Measurements from ENCODE around the gene TMEM170B.
A peak's percentile ranks its signal among the peaks of the same experiment; 100 is the strongest.

Gene TMEM170B

DNA sequence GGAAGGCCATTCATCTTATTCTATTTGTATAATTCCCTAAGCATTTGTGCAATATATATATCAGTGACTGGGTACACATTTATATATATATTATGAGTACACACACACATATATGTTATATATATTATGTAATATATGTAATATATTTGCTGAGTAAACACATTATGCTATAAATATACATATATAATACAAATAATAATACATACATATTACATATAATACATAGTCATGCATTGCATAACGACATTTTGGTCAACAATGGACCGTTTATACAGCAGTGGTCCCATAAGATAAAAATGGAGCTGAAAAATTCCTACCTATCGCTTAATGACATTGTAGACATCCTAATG, 11.4 kb upstream of the TMEM170B start:
- Histone ChIP-seq H3K27me3 (ENCODE audit: insufficient read depth, low read length) (no peaks in the 10 kb centered on the region), H2AFZ (ENCODE audit: insufficient read depth, low read length, poor library complexity) (no peak overlapping the region), H4K8ac (ENCODE audit: low read depth, low read length) (no peak overlapping the region), H3K9me3 (ENCODE audit: insufficient read depth, low read depth, low read length) (no peaks in the 10 kb centered on the region), H3K4me1 (ENCODE audit: control insufficient read depth in 1 of 2, insufficient read depth in 2 of 2, low read length in 2 of 2) (peaks cover under 1% of the 10 kb centered on the region in 2 experiments), H3K4ac (ENCODE audit: low read depth, low read length) (no peak overlapping the region), H3K4me2 (ENCODE audit: low read length) (no peak overlapping the region), H3K79me2 (ENCODE audit: control insufficient read depth, insufficient read depth, low read length, poor library complexity) (no peaks in the 10 kb centered on the region), H3K36me3 (ENCODE audit: control insufficient read depth in 1 of 2, insufficient read depth in 2 of 2, low read length in 2 of 2) (no peaks in the 10 kb centered on the region), H2AK5ac (ENCODE audit: low read length) (no peak overlapping the region), H2BK12ac (ENCODE audit: low read length) (no peak overlapping the region), H3K27ac (ENCODE audit: low read depth, low read length) (no peak overlapping the region), H3K4me3 (ENCODE audit: low read depth, low read length) (no peak overlapping the region), H2BK5ac (ENCODE audit: low read depth, low read length, poor library complexity) (no peak overlapping the region), H4K12ac (ENCODE audit: low read depth, low read length) (no peak overlapping the region), H3K18ac (ENCODE audit: low read length) (no peak overlapping the region), H3K14ac (ENCODE audit: low read length) (no peak overlapping the region), H3K9ac (ENCODE audit: low read length) (no peak overlapping the region), H2BK120ac (ENCODE audit: insufficient read depth, low read length, poor library complexity) (no peak overlapping the region), H4K91ac (ENCODE audit: low read depth, low read length) (no peak overlapping the region), H3K79me1 (ENCODE audit: low read length) (no peaks in the 10 kb centered on the region), H3K23ac (ENCODE audit: low read length) (no peak overlapping the region)
- no peak for DNase-seq
- no CpG with 5 or more reads among the region's 3 CpGs for WGBS (ENCODE audit: extremely low coverage, insufficient coverage, insufficient read length)

DNA sequence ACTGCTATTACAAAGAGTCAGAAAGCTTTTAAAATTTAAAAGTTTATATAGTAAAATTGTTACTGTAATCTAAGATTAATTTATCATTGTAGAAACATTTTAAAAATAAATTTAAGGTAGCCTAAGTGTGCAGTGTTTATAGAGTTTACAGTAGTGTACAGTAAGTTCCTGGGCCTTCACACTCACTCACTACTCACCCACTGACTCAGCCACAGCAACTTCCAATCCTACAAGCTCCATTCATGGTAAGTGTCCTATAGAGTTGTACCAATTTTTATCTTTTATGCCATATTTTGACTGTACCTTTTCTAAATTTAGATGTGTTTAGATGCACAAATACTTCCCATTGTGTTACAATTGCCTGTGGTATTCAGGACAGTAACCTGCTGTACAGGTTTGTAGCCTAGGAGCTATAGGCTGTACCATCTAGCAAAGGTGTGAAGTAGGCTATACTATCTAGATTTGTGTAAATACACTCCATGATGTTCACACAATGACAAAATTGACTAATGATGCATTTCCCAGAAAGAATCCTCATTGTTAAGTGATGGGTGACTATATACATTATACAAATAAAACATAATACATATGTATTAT, 10.2 kb upstream of the TMEM170B start:
- Histone ChIP-seq H3K23ac (ENCODE audit: low read length) (no peak overlapping the region), H2BK5ac (ENCODE audit: low read depth, low read length, poor library complexity) (no peak overlapping the region), H4K8ac (ENCODE audit: low read depth, low read length) (no peak overlapping the region), H3K9me3 (ENCODE audit: insufficient read depth, low read depth, low read length) (no peaks in the 10 kb centered on the region), H3K4me3 (ENCODE audit: low read depth, low read length) (no peak overlapping the region), H2BK12ac (ENCODE audit: low read length) (no peak overlapping the region), H3K79me1 (ENCODE audit: low read length) (peaks cover 2% of the 10 kb centered on the region), H3K4me2 (ENCODE audit: low read length) (no peak overlapping the region), H4K12ac (ENCODE audit: low read depth, low read length) (no peak overlapping the region), H3K79me2 (ENCODE audit: control insufficient read depth, insufficient read depth, low read length, poor library complexity) (no peaks in the 10 kb centered on the region), H4K91ac (ENCODE audit: low read depth, low read length) (no peak overlapping the region), H2AK5ac (ENCODE audit: low read length) (no peak overlapping the region), H3K27ac (ENCODE audit: low read depth, low read length) (no peak overlapping the region), H2BK120ac (ENCODE audit: insufficient read depth, low read length, poor library complexity) (no peak overlapping the region), H3K4ac (ENCODE audit: low read depth, low read length) (no peak overlapping the region), H3K9ac (ENCODE audit: low read length) (no peak overlapping the region), H3K14ac (ENCODE audit: low read length) (no peak overlapping the region), H2AFZ (ENCODE audit: insufficient read depth, low read length, poor library complexity) (no peak overlapping the region), H3K36me3 (ENCODE audit: control insufficient read depth in 1 of 2, insufficient read depth in 2 of 2, low read length in 2 of 2) (no peaks in the 10 kb centered on the region), H3K4me1 (ENCODE audit: control insufficient read depth in 1 of 2, insufficient read depth in 2 of 2, low read length in 2 of 2) (peaks cover 3 to 4% of the 10 kb centered on the region in 2 experiments), H3K27me3 (ENCODE audit: insufficient read depth, low read length) (no peaks in the 10 kb centered on the region), H3K18ac (ENCODE audit: low read length) (no peak overlapping the region)
- DNase-seq, result peak in 1 of 2 donors; percentile 65

DNA sequence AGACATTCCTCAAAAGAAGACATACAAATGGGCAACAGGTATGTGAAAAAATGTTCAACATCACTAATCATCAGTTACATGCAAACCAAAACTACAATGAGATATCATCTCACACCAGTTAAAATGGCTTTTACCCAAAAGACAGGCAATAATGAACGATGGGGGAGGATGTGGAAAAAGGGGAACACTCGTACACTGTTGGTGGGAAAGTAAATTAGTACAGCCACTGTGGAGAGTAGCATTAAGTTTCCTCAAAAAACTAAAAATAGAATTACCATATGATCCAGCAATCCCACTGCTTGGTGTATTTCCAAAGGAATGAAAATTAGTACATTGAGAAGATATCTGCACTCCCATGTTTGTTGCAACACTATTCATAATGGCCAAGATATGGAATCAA, 8.6 kb upstream of the TMEM170B start:
- H3K9ac ChIP-seq (ENCODE audit: low read length), result no peak overlapping the region
- H2BK120ac ChIP-seq (ENCODE audit: insufficient read depth, low read length, poor library complexity), result no peak overlapping the region
- no peak overlapping the region for H2AK5ac ChIP-seq (ENCODE audit: low read length)
- no peak overlapping the region for H3K4me3 ChIP-seq (ENCODE audit: low read depth, low read length)
- no peaks in the 10 kb centered on the region for H3K9me3 ChIP-seq (ENCODE audit: insufficient read depth, low read depth, low read length)
- no peak overlapping the region for H3K4ac ChIP-seq (ENCODE audit: low read depth, low read length)
- H4K8ac ChIP-seq (ENCODE audit: low read depth, low read length), result no peak overlapping the region
- H3K18ac ChIP-seq (ENCODE audit: low read length), result no peak overlapping the region
- no peak overlapping the region for H2BK5ac ChIP-seq (ENCODE audit: low read depth, low read length, poor library complexity)
- no peaks in the 10 kb centered on the region for H3K79me2 ChIP-seq (ENCODE audit: control insufficient read depth, insufficient read depth, low read length, poor library complexity)
- H2AFZ ChIP-seq (ENCODE audit: insufficient read depth, low read length, poor library complexity), result no peak overlapping the region
- WGBS (ENCODE audit: extremely low coverage, insufficient coverage, insufficient read length), result no CpG with 5 or more reads among the region's 2 CpGs
- H3K27ac ChIP-seq (ENCODE audit: low read depth, low read length), result no peak overlapping the region
- H2BK12ac ChIP-seq (ENCODE audit: low read length), result no peak overlapping the region
- no peak overlapping the region for H3K14ac ChIP-seq (ENCODE audit: low read length)
- peaks cover 3 to 6% of the 10 kb centered on the region in 2 experiments for H3K4me1 ChIP-seq (ENCODE audit: control insufficient read depth in 1 of 2, insufficient read depth in 2 of 2, low read length in 2 of 2)
- no peak overlapping the region for H3K23ac ChIP-seq (ENCODE audit: low read length)
- DNase-seq, result no peak
- no peak overlapping the region for H3K4me2 ChIP-seq (ENCODE audit: low read length)
- H3K79me1 ChIP-seq (ENCODE audit: low read length), result peaks cover 2% of the 10 kb centered on the region
- H3K27me3 ChIP-seq (ENCODE audit: insufficient read depth, low read length), result no peaks in the 10 kb centered on the region
- H4K12ac ChIP-seq (ENCODE audit: low read depth, low read length), result no peak overlapping the region
- no peak overlapping the region for H4K91ac ChIP-seq (ENCODE audit: low read depth, low read length)
- no peaks in the 10 kb centered on the region for H3K36me3 ChIP-seq (ENCODE audit: control insufficient read depth in 1 of 2, insufficient read depth in 2 of 2, low read length in 2 of 2)

GRCh38 chr6:11532097-11532496, 5.5 kb upstream of the TMEM170B start:
- Histone ChIP-seq H2BK120ac (ENCODE audit: insufficient read depth, low read length, poor library complexity) (no peak overlapping the region), H2BK12ac (ENCODE audit: low read length) (no peak overlapping the region)

More at GRCh38 chr6:11532097-11532496, 5.5 kb upstream of the TMEM170B start:
- Histone ChIP-seq H3K79me1 (ENCODE audit: low read length) (peaks cover 2% of the 10 kb centered on the region), H2AFZ (ENCODE audit: insufficient read depth, low read length, poor library complexity) (no peak overlapping the region), H3K27ac (ENCODE audit: low read depth, low read length) (no peak overlapping the region), H3K4me2 (ENCODE audit: low read length) (no peak overlapping the region), H4K12ac (ENCODE audit: low read depth, low read length) (no peak overlapping the region), H3K18ac (ENCODE audit: low read length) (no peak overlapping the region), H3K27me3 (ENCODE audit: insufficient read depth, low read length) (no peaks in the 10 kb centered on the region), H3K23ac (ENCODE audit: low read length) (no peak overlapping the region), H3K36me3 (ENCODE audit: control insufficient read depth in 1 of 2, insufficient read depth in 2 of 2, low read length in 2 of 2) (no peaks in the 10 kb centered on the region), H4K91ac (ENCODE audit: low read depth, low read length) (no peak overlapping the region), H4K8ac (ENCODE audit: low read depth, low read length) (no peak overlapping the region), H3K9me3 (ENCODE audit: insufficient read depth, low read depth, low read length) (no peaks in the 10 kb centered on the region), H3K79me2 (ENCODE audit: control insufficient read depth, insufficient read depth, low read length, poor library complexity) (no peaks in the 10 kb centered on the region), H3K14ac (ENCODE audit: low read length) (no peak overlapping the region), H3K4me3 (ENCODE audit: low read depth, low read length) (no peak overlapping the region), H3K4me1 (ENCODE audit: control insufficient read depth in 1 of 2, insufficient read depth in 2 of 2, low read length in 2 of 2) (peaks cover 3 to 6% of the 10 kb centered on the region in 2 experiments), H3K9ac (ENCODE audit: low read length) (no peak overlapping the region), H2AK5ac (ENCODE audit: low read length) (no peak overlapping the region), H3K4ac (ENCODE audit: low read depth, low read length) (no peak overlapping the region), H2BK5ac (ENCODE audit: low read depth, low read length, poor library complexity) (no peak overlapping the region)
- WGBS (ENCODE audit: extremely low coverage, insufficient coverage, insufficient read length), result no CpG with 5 or more reads among the region's 3 CpGs
- DNase-seq, result no peak

All from trophoblast cell (in vitro differentiated cells and primary cell).